ENCODE results near the gene SUCLA2.
"Not testable (repeated sequence)": the region's sequence is repeated elsewhere in the genome, so short reads cannot be mapped to it uniquely, and the experiment has no call there.

GRCh38 chr13:47945146-47945545, 55.9 kb downstream of the SUCLA2 start:
- not testable (repeated sequence) for TF ChIP-seq CTCF, POLR2A (IDR thresholded peaks at IDR 0.05)

Data from testis (tissue), 2 donors.